ENCODE results near the gene FIGNL1.

Gene FIGNL1

DNA sequence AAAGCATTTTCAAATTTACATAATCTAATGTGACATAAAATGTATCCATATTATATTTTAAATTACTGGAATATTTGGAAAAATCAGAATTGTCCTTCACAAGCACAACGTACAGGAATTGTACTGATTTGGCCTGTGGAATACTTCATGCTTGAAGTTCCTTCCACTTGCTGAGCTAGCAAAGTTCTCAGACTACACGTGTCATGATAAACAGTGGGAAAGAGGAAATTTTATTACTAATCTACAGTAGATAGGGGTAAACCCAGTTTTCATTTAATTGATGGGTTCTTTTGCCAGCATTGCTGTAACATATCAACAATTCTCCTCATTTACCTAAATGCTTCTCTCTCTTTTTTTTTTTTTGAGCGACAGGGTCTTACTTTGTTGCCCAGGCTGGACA lies 45.6 kb upstream of the FIGNL1 start:
- Histone ChIP-seq H3K4me3 (ENCODE audit: low read depth, low read length) (no peak overlapping the region), H3K36me3 (no peaks in the 10 kb centered on the region), H3K27me3 (ENCODE audit: insufficient read depth, low read depth, severe bottlenecking) (no peaks in the 10 kb centered on the region), H3K27ac (no peak overlapping the region), H3K9me3 (ENCODE audit: severe bottlenecking) (no peaks in the 10 kb centered on the region)
- TF ChIP-seq, protein P1, sequence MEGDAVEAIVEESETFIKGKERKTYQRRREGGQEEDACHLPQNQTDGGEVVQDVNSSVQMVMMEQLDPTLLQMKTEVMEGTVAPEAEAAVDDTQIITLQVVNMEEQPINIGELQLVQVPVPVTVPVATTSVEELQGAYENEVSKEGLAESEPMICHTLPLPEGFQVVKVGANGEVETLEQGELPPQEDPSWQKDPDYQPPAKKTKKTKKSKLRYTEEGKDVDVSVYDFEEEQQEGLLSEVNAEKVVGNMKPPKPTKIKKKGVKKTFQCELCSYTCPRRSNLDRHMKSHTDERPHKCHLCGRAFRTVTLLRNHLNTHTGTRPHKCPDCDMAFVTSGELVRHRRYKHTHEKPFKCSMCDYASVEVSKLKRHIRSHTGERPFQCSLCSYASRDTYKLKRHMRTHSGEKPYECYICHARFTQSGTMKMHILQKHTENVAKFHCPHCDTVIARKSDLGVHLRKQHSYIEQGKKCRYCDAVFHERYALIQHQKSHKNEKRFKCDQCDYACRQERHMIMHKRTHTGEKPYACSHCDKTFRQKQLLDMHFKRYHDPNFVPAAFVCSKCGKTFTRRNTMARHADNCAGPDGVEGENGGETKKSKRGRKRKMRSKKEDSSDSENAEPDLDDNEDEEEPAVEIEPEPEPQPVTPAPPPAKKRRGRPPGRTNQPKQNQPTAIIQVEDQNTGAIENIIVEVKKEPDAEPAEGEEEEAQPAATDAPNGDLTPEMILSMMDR (IDR thresholded peaks at IDR 0.05; ENCODE audit: low read depth, low read length) = no peak
- DNase-seq = no peak

DNA sequence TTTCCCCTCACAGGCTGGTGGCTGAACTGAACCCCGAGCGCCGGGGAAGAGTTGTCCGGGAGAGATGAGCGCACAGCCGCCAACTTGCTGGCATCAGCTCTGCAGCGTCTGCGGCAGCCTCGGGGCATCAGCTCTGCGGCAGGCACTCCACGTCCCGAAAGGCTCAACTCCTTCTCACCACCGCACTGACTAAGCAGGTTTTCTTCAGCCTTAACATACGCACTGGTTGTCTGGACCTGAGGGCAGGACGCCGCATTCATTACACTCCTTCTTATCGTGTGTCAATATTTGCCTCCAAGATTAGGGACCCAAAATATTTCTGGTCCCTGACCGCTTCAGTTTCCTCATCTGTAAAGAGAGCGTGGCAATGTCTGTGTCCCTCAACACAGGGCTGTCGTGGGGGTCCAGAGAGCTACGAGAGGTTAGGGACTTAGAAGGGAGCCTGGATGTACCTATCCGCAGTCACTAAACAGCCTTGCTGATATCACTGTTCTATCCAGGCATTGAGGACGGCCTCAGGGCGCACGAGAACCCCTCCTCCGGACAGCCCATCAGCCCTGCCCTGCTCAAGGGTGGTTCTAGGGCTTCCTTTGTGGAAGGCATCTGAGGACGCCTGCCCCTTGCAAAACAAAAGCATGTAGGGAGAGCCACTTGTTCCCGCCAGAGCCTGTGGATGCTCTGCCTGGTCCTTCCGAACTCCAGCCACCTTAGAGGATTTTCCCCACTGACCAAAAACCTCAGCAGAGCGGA lies 42.8 kb upstream of the FIGNL1 start:
- peaks cover 5% of the 10 kb centered on the region for H3K9me3 ChIP-seq (ENCODE audit: severe bottlenecking)
- TF ChIP-seq, protein P1 (IDR thresholded peaks at IDR 0.05; ENCODE audit: low read depth, low read length) = no peak
- H3K27me3 ChIP-seq (ENCODE audit: insufficient read depth, low read depth, severe bottlenecking) = no peaks in the 10 kb centered on the region
- DNase-seq = no peak
- no peak overlapping the region for H3K27ac ChIP-seq
- no peaks in the 10 kb centered on the region for H3K36me3 ChIP-seq
- no peak overlapping the region for H3K4me3 ChIP-seq (ENCODE audit: low read depth, low read length)

DNA sequence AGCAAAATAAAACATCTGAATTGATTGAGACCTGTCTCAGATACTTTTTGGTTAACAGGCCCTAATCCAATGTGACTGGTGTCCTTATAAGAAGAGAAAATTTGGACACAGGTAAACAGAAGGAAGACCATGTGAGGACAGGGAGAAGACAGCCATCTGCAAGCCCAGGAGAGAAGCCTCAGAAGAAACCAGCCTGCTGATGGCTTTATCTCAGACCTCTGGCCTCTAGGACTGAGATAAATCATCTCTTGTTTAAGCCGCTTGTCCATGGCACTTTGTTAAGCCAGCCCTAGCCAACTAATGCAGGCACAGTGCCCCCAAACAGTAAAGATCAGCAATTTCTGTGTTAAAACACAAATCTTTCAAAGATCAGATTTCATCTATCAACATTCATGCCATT lies 41.8 kb upstream of the FIGNL1 start:
- Histone ChIP-seq H3K27ac (no peak overlapping the region), H3K36me3 (no peaks in the 10 kb centered on the region), H3K9me3 (ENCODE audit: severe bottlenecking) (peaks cover 5% of the 10 kb centered on the region), H3K4me3 (ENCODE audit: low read depth, low read length) (no peak overlapping the region), H3K27me3 (ENCODE audit: insufficient read depth, low read depth, severe bottlenecking) (no peaks in the 10 kb centered on the region)
- TF ChIP-seq, protein P1 (IDR thresholded peaks at IDR 0.05; ENCODE audit: low read depth, low read length) = no peak
- peak; percentile 34 for DNase-seq

DNA sequence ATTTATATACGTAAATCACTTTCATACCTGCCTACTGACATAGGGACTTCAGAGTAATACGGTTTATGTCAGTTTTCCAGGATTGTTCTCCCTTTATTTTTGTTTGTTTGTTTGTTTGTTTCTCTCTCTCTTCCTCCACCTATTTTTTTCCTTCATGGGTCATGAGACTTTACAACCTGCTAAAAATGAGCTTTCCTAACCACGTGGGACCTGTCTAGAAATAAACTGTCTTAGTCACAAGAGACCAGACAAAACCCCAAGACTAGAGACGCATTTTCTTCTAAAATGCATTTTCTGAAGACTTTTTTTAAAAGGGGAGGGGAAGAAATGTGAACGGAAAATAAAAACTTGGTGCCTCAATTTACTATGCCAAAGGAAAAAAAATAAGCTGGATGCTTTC lies 41.1 kb upstream of the FIGNL1 start:
- H3K27me3 ChIP-seq (ENCODE audit: insufficient read depth, low read depth, severe bottlenecking) = no peaks in the 10 kb centered on the region
- no peak overlapping the region for H3K27ac ChIP-seq
- H3K36me3 ChIP-seq = no peaks in the 10 kb centered on the region
- H3K9me3 ChIP-seq (ENCODE audit: severe bottlenecking) = peaks cover 5% of the 10 kb centered on the region
- TF ChIP-seq, protein P1 (IDR thresholded peaks at IDR 0.05; ENCODE audit: low read depth, low read length) = no peak
- no peak for DNase-seq
- no peak overlapping the region for H3K4me3 ChIP-seq (ENCODE audit: low read depth, low read length)

DNA sequence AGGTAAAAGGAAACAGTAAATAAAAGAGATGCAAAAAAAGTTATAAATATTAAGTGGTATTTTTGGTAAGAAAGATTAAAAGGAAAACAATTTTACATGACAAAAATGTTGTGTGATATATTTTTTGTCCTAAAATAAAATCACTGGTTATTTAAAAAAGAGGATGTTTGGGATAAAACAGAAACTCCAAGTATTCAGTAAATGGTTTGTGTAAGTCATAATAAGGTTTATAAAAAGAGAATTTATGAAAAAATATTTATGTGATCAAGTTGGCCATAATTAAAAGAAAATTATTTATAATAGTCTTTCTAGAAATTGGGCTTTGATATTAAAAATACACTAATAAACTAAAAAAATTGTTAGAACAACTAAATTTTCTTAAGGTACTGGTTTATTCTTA lies 38.2 kb upstream of the FIGNL1 start:
- TF ChIP-seq, protein P1 (IDR thresholded peaks at IDR 0.05; ENCODE audit: low read depth, low read length) = no peak
- H3K9me3 ChIP-seq (ENCODE audit: severe bottlenecking) = peaks cover 5% of the 10 kb centered on the region
- no peak for DNase-seq
- H3K27ac ChIP-seq = no peak overlapping the region
- H3K27me3 ChIP-seq (ENCODE audit: insufficient read depth, low read depth, severe bottlenecking) = no peaks in the 10 kb centered on the region
- no peaks in the 10 kb centered on the region for H3K36me3 ChIP-seq
- no peak overlapping the region for H3K4me3 ChIP-seq (ENCODE audit: low read depth, low read length)

DNA sequence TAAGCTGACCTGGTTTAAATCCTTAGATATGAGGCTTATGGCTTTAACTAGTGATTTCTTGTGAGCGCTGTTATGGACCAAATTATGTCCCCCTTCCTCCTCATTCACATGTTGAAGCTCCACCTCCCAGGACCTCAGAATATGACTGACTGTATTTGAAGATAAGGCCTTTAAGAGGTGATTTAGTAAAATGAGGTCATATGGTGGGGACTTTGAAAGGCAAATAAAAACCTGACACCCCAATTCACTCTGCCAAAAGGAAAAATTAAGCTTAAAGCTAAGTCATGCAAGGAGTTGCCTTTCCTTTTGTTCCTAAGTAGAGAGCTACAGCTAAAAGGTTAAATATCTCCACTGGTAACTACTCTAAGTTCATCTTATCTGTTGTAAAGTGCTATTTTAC lies 36.4 kb upstream of the FIGNL1 start:
- no peaks in the 10 kb centered on the region for H3K27me3 ChIP-seq (ENCODE audit: insufficient read depth, low read depth, severe bottlenecking)
- H3K4me3 ChIP-seq (ENCODE audit: low read depth, low read length) = no peak overlapping the region
- TF ChIP-seq, protein P1 (IDR thresholded peaks at IDR 0.05; ENCODE audit: low read depth, low read length) = no peak
- DNase-seq = no peak
- H3K9me3 ChIP-seq (ENCODE audit: severe bottlenecking) = peaks cover 5% of the 10 kb centered on the region
- H3K36me3 ChIP-seq = no peaks in the 10 kb centered on the region
- no peak overlapping the region for H3K27ac ChIP-seq

All from WERI-Rb-1 (cell line).